Stimulated activated CD4-positive, alpha-beta T cell treated with anti-CD3 and anti-CD28 coated beads, Interleukin-1b, Interleukin-23, amount 100 ng/mL, for 1 hour (primary cell): Measurements from ENCODE around the gene HDAC8.

Experiments
- DNase-seq, 2 donors: peaks; one replicate each; pipeline ENCODE4 v3.0.0-alpha.2; 2020; ENCODE audit warnings: low read depth in 2 of 2

HDAC8 gene

DNA sequence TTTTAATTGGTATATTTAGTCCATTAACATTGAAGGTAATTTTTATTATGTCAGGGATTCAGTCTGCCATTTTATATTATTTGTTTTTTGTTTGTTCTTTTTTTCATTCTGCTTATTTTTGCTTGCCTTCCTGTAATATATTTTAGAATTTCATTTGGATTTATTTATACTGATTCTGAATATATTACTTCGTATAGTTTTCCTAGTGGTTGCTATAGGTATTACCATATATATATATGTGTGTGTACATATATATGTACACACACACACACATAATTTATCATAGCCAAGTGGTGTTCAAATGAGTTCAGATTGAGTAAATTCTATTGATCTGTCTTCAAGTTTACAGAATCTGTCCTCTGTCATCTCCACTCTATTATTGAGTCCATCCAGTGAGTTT is 278.1 kb downstream of the HDAC8 start:
- DNase-seq, result no peak

DNA sequence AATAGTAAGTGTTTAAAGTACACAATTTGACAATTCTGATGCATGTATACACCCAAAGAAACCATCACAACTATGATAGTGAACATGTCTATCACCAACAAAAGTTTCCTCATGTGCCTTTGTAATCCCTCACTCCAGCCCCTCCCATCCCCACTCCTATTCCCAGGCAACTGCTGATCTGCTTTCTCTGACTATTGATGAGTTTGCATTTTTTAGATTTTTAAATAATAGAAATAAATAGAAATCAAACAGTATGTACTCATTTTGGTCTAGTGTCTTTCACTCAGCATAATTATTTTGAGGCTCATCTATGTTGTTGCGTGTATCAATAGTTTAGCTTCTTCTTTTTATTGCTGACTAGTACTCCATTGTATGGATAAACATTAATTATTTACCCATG is 290.3 kb downstream of the HDAC8 start:
- no peak for DNase-seq

DNA sequence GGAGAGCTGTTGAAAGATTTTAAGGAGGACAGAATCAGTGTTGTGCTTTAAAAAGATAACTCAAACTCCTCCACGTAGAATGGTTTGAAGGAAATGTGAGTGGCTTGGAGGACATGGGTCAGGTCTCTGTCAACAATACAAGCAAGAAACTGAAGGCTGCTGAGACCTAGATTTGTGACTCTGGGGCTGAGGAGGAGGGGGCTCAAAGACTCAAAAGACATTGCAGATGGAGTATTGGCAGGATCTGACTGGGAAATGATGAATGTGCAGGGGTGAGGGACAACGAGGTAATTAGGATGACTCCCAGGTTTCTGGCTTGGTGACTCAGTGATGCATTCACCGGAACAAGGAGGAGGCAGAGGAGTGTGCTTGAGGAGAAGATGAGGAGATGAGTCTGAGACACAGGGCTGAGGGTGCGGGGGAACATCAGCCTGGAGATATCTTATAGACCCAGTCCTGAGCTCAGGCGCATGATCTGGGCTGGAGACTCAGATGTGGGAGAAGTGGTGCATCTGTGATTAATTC is 292.3 kb downstream of the HDAC8 start:
- no peak for DNase-seq
